Dedifferentiated amniotic fluid mesenchymal stem cell (primary cell): Measurements from ENCODE around the gene SLC37A1.

Experiments used
- DNase-seq: peaks from one replicate; pipeline ENCODE4 v3.0.0-alpha.2; 2016; ENCODE audit errors: extremely low spot score

Gene SLC37A1

DNA sequence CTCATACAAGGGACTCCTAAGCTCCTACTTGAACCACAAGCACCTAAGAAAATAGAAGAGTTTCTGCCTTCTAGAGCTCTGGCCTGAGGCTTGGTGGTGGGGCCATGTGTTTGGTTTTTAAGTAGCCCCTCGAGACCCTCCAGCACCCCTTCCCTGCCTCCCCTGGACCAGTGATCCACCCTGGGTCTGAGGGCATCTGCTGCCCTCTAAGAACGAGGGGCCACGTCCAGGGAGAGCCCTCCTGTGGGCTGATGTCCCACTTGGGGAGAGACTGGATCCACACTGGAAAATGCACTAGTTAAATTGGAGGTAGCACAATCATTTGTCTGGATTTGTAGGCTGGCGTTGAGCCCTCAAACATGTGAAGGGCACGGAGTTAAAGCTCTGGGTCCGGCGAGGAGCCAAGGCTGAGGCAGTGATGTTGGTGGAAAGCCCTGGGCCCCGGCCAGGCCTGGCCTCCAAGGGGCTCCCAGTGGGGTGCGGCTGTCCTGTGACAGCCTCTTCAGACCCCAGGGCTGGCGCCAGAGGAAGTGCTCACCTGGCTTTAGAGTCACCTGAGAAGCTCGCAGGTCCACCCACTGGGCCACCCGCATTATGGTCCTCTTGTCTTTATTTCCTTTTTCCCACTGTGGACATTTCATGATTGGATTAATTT is 65.2 kb downstream of the SLC37A1 start:
- no peak for DNase-seq

DNA sequence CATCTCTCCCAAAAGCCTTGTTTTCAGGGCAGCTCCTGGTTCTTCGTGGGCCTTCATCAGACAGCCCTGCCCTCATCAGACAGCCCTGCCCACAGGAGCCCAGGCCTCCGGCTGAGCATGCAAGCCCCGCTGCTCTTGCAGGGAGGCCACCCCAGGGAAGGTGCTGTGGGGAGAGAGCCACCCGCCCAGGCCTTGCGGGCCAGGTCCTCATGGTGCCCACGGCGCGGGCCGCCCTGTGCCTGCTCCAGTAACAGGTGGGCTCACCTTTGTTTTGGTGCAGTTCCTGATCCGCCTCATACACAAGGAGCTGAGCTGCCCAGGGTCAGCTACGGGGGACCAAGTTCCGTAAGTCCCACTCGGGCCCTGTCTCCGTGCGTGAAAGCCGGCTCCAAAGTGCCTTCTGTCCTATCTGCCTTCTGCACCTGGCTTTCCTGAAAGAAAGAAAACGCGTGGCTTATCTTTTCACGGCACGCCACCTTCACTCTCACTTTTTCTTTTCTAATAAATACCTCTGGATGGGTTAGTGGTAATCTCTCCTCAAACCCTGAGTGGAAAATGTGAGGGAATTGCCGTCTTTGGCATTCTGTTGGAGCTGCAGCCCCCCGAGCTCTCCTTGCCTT is 65.9 kb downstream of the SLC37A1 start:
- DNase-seq, result no peak

DNA sequence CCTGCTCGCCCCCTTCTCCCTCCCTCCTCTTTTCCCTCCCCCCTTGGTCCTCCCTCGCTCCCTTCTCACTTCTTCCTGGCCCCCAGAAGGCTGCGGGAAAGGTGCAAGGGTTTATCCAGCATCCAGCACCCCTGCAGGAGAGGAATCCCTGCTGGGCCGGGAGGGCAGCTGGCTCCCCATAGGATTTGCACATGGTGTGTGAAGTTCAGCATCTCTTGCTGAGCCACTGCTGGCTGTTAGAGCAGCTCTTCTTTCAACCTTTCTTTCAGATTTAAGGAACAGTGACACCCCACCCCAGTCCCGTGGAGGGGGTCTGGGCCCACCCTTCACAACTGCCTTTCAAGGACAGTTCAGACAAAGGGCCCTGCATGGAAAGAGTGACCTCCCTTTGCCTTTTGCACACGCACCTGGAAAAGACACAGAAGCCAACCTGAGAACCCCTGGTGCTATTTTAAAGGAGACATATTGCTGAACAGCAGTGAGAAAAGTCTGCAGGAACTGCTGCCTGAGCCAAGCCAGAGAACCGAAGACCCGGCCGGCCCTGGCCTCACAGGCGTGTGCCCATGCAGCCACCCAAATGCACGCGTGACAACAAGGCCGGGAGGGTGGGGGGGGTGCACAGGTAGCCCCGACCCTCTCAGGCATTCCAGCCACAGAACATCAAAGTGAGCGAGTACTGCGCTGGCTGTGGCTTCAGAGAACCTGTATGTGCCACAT is 66.6 kb downstream of the SLC37A1 start:
- no peak for DNase-seq

DNA sequence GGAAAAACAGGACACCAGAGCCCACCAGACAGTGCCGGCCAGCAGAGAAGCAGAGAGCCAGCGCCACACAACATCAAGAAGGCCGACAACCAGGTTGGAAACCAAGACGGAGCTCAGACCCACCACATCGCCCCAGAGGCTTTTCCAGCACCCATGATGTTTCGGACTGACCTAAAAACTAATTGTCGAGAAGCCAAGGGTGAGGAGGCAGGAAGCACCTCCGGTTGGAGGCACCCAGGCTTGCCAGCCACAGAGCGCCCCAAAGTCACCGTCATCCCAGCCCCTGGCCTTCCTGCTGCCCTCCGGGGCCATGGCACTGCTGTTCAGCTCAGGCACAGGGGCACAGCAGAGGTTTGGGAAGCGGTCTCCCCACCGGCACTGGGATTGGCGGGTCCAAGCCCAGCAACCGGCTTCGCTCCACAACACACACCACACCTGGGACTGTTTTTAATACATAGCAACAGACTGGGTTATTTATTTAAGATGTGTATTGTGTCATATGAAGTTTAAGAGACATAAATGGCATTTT is 67.2 kb downstream of the SLC37A1 start:
- DNase-seq, result no peak

DNA sequence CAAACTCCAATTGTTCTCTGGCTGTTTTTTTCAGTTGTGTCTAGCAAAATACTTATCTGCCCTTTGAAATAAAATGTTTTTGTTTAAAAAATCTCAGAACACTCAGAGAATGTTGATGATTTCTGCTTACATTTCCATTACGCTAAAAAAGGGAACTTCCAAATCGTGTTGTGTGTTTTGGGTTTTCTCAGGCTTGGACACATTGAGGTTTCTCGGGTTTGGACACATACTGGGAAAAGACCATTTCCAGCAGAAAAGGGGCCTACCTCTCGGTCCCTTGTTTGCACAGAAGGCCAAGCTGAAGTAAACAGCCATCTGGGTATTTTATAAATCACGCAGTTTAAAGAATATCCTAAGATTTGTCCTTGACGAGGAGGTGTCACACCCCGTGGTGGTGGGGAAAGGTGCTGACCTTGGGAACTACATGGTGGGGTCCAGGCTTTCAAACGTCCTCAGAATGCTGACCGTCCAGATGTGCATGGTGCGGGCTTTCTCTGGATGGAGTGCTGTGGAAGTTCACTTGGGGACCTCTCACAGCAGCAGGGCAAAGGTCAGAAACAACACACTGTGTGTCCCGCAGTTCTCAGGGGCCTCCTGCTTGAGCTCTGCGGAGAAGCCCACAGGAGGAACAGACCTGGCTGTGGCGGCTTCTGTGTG is 67.8 kb downstream of the SLC37A1 start:
- DNase-seq, result no peak

DNA sequence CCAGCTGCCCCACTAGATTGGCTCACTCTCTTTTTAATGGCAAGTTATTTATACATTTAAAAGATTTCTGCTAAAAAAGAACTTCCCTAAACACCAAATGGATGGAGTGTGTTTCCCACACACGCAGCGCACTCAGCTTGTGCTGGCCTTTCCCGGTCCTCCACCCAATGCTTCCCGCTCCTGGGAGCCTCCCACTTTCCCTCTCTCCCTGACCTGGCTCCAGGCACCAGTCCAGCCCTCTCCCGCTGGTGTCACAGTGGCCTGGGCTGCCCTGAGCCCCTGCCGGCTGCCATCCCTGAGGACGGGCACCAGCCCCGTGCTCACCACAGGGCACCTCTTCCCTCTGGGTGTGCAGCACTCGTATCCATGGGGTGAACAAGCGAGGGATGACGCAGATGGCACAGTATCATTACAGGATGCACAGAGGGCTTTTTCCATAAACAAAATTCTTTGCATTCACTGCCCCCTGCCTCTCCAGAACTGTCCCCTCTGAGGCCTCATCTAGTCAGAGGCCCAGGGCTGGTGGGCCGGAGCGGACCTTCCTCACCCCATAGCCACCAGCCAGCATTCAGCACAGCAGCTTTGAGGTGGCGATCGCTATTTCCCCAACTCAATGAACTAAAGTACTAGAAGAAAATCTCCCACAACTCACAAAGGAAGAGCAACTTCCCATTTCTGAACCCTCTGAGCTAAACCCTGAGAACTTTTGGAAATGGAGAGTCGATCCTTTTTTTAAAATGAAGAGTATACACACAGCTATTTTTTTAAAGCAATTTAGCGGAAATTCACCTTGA is 68.5 kb downstream of the SLC37A1 start:
- DNase-seq, result no peak

DNA sequence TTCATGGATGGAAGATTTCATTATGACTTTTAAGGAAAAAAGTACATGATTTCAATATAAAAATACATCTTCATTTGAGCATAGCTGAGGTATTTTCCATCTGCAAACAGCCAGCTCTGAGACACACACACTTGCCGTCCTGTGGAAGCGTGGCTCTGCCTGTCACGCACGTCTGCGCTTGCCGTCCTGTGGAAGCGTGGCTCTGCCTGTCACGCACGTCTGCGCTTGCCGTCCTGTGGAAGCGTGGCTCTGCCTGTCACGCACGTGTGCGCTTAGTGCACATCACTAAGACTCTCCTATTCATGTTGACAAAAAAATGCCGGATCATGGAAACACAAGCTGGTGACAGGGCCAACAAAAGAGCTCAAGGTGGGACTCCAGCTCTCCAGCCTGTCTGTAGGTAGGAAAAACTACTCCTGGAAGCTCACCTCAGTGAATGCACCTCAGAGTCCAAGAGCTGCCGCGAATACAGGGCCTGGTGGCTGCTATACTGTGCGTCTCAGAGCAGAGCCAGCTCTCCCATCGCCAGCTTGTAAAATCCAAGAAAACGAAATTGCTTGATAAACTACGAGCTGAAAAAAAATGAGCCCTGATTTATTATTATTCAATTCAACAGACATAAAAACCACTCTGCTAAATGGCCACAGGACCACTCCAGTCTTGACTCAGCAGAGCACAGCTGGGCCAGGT is 69.3 kb downstream of the SLC37A1 start:
- no peak for DNase-seq

DNA sequence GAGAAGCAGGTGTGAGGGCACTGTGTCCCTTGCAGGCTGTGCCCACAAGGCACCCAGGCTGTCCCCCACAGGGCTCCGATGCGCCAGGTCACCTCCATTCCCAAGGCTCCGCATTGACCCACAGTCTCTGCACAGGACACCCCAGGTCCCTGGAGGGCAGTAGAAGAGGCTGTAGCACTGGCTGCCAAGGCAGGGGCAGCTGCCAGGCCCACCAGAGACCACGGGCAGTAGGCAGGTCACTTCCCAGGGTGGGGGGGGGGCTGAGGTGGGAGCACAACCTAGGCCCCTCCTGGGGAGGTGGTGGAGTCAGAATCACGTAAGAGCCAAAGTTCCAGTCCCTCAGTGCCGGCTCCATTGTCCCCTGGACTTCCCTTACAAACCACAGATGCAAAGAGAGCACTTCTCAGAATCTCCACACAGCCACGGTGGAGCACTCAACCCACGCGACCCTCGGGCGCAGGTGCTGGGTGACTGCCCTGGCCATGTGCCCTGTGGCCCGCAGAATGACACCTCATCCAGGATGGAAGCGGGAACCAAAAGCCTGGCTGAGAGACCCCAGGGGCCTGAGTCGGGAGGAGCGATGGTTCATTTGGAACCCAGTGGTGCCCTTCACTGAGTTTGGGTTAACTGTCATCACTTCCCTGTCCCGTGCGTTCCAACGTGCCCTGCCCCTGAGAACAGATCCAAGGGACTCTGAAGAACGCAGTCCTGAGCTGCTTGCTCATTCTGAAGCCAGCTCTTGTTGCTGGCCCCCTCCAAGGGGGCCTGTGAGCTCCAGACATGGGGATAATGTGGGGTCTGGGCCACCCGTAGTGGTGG is 70.0 kb downstream of the SLC37A1 start:
- no peak for DNase-seq

DNA sequence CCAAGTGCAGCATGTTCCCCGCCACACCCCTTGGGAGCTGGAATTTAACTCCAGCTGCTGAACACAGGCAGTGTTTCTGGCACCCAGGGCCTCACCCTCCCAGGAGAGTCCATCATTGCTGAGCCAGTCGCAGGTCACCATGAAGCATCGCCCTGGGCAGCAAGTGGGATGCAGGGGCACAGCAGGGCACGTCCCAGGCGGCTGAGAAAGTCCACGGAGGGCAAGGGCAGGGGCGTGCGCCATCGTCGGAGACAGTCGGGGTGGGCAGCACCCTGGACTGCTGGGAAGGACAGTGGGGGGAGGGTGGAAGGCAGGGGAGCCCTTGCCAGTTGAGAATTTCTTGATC is 70.6 kb downstream of the SLC37A1 start:
- DNase-seq, result no peak

DNA sequence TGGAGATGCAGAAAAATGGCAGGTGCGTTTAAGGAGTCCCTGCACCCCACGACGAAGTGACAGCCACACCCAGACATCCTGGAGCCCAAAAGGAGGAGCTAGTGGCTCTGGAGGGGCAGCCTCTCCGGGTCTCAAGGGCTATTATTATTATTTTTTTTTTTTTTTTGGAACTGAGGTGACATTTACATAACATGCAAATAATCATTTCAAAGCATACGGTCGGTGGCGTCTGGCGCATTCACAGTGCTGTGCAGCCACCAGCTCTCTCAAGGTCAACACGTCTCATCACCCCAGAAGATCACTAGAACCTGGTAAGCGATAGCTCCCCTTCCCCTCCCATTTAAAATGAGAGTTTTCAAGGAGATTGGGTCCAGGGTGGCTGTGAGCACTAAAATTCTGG is 72.2 kb downstream of the SLC37A1 start:
- no peak for DNase-seq

DNA sequence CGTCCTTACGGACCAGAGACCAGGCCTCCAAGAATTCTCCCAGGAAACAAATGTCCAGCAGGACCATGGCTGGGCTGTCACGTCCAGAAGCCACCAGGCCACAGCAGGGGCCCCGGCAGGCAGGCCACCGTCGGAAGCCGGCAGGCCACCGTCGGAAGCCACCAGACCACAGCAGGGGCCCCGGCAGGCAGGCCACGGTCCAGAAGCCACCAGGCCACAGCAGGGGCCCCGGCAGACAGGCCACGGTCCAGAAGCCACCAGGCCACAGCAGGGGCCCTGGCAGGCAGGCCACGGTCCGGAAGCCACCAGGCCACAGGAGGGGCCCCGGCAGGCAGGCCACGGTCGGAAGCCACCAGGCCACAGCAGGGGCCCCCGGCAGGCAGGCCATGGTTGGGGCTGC is 72.8 kb downstream of the SLC37A1 start:
- no peak for DNase-seq

DNA sequence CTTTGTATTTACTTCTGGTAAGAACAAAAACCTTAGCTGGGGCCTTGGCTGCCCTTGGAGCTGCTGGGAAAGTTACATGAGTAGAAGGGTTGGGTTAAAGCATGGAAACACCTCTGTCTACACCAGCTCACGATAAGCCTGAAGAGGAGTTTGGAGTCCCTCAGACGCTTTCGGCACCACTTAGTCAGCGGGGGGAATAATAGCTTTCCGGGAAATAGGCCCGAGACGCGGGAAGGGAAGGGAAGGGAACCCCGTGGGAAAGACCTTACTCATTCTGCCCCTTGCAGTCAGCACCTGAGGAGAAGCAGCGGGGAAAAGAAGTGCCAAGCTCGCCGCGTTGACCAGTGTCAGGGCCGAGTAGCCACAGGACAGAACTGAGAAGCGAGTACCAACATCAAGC is 73.4 kb downstream of the SLC37A1 start:
- no peak for DNase-seq

DNA sequence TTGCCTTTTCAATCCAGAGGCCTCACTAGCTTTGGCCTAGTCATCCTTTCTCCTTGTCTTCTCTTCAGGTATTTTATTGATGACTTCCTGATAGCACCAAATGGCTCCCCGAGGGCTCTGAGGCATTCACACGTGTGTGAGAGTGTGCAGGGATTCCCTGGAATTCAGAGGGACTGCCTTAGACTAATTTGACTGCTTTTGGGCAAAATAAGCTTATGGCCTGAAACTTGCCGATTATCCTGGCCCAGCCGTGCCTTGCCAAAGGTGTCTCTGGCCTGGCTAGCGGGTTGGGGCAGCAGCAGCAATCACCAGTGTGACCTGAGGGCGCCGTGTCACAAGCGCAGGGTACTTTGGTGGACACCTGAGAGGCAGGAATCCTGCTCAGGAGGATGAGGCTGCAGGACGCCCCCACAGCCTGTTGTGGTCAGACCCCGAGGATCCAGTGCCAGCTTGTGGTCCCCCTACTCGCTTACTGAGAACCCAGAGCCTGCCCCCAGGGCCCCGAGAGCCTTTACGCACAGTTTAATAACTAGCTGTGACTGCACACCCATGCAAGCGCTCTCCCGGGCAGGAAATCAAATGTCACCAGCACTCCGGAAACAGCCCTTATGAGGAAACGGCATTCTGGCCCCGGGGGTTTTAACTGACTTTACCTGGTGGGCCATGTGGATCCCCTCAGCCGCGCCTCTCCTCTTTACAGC is 76.9 kb downstream of the SLC37A1 start:
- DNase-seq, result no peak

DNA sequence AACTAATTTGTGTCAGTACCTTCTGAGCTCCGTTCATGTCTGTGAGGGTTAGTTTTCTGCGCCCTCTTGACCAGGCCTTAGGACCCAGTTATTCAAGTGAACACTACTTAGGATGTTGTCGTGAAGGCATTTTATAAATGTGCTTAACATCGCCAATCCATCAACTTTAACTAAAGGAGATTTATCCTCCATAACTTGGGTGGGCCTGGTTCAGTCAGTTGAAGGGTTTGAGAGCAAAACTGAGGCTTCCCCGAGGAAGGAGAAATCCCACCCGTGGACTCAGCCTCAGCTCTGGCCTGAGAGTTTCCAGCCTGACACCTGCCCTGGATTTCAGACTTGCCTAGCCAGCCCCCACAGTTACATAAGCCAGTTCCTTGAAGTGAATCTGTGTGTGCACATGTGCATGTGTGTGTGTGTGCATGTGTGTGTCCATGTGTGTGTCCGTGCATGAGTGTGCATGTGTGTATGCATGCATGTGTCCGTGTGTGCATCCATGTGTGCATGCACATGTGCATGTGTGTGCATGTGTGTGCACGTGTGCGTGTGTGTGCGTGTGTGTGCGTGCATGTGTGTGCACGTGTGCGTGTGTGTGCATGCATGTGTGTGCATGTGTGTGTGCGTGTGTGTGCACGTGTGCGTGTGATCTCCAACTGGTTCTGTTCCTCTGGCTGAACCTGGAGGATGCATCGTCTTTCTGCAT is 77.7 kb downstream of the SLC37A1 start:
- no peak for DNase-seq

DNA sequence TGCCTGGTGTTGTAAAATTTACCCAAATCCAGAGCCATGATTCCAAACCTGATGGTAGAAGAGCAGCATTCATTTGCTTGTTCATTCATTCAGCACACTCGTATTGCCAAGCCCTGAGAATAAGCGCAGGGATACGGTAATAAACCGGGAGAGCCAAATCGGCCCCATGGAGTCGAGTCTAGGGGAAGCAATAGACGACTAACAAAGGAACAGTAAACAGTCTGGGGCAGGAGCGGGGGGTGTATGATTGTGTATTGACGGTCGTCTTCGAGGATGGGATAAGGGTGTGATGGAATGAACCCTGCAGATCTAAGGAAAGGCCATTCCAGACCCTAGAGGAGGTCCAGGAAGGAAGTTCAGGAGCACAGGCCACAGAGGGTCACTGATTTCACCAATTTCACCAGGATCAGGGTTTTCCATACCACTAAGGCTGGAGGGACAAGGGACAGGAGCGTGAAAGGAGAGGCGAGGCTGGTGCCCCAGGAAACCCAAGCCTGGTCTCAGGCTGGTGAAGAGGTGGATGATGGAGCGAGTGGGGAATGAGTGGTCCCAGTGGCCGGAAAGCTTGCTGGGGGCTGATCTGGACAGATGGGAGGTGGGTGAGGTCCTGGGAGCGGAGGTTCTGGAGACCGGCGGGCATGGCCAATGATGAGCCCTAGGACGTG is 78.6 kb downstream of the SLC37A1 start:
- DNase-seq, result no peak

DNA sequence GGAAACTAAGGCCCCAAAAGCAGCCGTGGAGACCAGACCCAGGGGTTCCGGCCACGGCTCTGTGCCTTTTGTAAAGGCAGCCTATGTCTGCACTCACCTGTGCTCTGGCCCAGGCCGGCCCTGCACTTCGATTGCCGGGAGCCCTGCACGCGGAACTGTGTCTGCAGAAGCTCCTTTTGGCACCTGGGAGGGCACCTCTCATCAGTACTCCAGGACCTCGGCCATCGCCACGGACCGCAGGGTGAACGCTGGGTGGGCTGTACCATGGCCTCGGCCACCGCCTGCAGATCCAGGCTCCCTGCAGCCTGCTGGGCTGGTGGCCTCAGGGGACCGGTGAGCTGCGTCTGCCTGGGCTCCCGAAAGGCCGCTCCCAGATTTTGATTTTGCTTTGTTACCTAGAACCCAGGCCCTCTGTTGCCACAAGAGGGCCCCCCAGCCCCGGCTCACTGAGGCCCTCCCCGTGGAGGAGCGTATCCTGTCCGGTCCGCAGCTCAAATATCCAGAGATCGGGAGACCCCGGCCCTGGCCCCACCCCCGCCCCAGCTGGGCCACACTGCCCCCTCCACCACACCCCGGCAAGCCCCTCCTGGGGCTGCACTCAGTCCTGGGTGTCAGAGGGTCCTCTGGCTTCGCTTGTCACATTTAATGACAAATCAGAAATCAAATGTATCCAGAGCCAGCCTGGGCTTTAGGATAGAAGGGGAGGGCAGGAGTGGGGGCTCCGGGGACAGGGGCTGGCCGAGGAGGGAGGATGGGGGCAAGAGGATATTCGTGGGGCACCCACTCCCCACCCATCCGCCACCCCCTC is 79.6 kb downstream of the SLC37A1 start:
- DNase-seq, result no peak

DNA sequence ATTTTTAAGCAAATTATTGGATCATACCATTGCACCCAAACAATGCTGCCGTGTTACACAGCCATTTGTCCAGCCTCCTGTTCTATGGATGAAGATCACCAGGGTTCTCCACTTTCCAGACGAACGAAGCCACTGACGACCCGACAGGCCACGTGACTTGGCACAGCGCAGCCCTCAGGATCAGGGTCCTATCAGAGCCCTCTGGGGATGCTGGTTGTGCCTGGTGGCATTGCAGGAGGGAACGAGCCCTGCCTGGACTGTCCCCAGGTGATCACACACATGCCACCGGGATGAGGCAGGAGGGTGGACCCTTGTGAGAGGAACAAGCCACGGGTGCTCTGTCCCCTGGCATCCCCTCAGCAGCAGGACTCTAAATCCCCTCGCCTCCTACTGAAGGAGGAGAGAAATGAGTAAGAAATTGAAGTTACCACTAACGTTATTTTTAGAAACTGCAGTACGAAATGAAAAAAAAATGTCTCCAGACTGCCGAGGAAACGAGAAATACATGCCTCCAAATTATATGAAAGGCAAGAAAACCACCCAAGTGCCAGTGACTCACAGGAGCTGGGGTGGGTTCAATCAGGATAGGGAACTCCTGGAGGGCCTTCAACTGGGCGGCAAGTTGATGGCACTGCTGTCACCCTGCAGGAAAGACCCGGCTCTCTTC is 81.1 kb downstream of the SLC37A1 start:
- no peak for DNase-seq
